HPDE6-E6E7 (cell line): Measurements from ENCODE around the gene OR6C76.

Experiments
- DNase-seq: peaks from one replicate; pipeline ENCODE4 v3.0.0; 2011; ENCODE audit warnings: missing footprints; ENCODE audit errors: extremely low spot score

OR6C76 gene

GRCh38 chr12:55469291-55469690 lies 43.2 kb downstream of the OR6C76 start:
- no peak for DNase-seq

GRCh38 chr12:55470088-55470829 lies 44.2 kb downstream of the OR6C76 start, which contains the start of gene OR6C70:
Gene OR6C70, minus strand, starts transcription at chr12:55470138. Its CDS starts 0 bp downstream, at chr12:55470138.
- DNase-seq = no peak

GRCh38 chr12:55472264-55472663 lies 46.2 kb downstream of the OR6C76 start:
- DNase-seq = no peak
